Choroid plexus epithelial cell (primary cell): ENCODE data around the gene ITPR2.
"Not testable (repeated sequence)": the region's sequence is repeated elsewhere in the genome, so short reads cannot be mapped to it uniquely, and the experiment has no call there.

Experiments
- DNase-seq: peaks from one replicate; pipeline ENCODE4 v3.0.0-alpha.2; 2010; ENCODE audit warnings: low read depth
- H3K4me3 ChIP-seq: 2 replicates; pipeline ENCODE4 v1.5.1; 2011; ENCODE audit warnings: low read depth, mild to moderate bottlenecking, control low read depth, low read length, moderate library complexity
- CTCF ChIP-seq: conservative IDR thresholded peaks from 2 replicates; pipeline ENCODE4 v1.5.1; 2011; ENCODE audit warnings: low read depth, mild to moderate bottlenecking, control low read depth, inconsistent platforms, low read length, moderate library complexity

The ITPR2 gene

DNA sequence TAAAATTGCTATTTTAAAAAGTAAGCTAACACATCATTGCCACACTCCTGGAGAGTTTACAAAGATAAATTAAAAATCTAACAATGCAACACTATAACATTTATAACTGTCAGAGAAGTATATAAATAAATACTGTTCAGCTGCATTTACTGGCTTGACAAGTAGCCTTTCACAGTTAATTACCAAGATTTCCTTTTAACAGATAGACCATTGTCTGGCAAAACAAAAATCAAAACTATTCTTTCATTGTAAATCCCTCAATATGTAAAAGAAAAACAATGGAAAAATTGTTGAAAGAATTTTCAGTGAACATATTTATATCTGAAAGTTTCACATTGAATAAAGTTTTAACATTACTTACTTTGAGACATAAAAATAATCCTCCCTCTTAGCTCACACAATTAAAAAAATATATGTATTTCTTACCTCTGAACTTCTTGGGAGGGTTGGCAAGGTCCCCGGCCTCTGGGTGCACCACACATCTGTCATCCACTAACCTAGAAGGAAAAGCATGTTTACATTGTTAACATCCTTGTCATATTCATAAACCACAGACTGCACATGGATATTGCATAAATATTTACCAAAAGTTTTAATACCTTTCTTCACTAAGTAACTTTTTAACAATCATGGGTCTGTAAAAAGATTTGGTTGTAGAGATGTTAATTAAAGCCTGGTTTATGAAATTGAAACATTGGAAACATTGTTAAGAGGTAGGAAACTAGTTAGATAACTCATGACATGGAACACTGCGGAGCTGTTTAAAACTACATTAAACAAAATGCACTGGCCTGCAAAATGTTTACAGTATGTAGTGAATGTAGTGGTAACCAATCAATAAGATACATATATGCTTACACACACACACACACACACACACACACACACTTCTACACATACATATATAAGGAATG lies 43.0 kb downstream of the ITPR2 start:
- no peak for TF ChIP-seq CTCF
- peak; percentile 86 for DNase-seq
- no peak overlapping the region for H3K4me3 ChIP-seq

- no peak overlapping the region for H3K4me3 ChIP-seq
- TF ChIP-seq CTCF = no peak
- peak; percentile 60 for DNase-seq
These were observed 46.0 kb downstream of the ITPR2 start for GRCh38 chr12:26786865-26787514.

DNA sequence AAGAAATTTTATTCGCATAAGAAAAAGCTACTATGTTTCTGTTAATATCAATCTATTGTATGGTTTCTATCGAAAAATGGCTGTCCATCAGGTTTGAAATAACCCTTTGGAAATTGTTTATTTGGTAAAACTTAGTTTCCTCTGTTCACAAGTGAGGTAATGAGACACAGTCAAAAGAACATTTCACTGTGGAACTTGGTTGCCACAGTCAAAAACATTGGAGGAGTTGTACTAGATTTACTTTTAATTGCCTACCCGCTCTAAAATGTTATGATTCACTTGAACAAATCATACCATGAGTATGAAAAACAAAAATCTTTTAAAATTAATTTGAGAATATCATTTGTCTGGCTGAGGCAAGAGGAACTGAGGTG lies 46.5 kb downstream of the ITPR2 start:
- no peak for TF ChIP-seq CTCF
- no peak for DNase-seq
- no peak overlapping the region for H3K4me3 ChIP-seq

- not testable (repeated sequence) for DNase-seq, H3K4me3 ChIP-seq
These were observed 49.1 kb downstream of the ITPR2 start for GRCh38 chr12:26783816-26784379.

DNA sequence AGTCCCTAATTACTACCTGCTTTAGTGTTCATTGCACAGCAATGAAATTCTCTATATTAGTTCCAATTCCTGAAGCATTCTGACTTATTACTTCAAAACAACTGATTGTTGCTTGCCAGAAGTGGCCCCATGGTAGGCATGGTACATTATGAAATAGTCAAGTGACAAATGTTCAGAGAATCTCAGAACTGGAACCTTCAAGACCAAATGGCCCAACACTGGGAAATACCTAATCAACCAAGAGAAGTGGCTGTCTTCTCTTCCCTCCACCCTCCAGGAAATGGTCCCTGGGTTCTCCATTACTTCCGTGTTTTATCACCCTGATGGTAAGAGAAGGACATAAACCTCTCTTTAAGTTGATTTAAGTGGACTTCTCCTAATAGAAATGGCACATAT lies 49.9 kb downstream of the ITPR2 start:
- H3K4me3 ChIP-seq = no peak overlapping the region
- no peak for TF ChIP-seq CTCF
- no peak for DNase-seq

DNA sequence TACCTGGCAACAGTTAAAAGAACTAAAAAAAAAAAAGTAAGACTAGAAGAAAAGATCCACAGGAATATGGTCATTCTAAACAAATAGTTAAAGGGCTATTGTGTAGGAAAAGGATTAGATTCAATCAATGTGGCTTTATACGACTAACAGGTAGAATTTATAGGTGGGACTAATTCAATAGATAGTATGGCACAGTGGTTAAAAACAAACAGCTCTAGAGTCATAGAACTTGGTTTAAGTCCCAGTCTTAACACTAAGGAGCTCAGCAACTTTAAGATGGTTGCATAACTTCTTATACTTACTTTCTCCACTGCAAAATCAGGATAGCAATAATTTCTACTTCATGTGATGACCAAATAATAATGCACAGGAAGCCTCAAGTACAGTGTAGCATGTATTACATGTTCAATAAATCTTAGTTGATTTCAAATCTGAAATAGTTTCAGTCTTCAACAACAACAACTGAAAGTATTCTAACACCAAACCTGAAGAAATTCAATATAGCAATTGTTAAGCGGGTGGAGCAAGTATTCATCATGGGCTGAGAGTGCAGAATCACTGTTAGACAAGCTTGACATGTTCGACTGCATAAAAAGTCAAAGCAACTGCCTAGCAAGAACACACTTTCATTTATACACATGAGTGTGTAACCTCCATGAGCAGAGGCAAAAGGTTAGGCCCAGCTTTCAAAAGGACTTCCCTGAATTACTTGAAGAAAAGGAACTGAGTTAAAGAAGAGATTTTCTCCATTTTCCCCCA lies 50.4 kb downstream of the ITPR2 start:
- DNase-seq = no peak
- H3K4me3 ChIP-seq = no peak overlapping the region
- no peak for TF ChIP-seq CTCF

DNA sequence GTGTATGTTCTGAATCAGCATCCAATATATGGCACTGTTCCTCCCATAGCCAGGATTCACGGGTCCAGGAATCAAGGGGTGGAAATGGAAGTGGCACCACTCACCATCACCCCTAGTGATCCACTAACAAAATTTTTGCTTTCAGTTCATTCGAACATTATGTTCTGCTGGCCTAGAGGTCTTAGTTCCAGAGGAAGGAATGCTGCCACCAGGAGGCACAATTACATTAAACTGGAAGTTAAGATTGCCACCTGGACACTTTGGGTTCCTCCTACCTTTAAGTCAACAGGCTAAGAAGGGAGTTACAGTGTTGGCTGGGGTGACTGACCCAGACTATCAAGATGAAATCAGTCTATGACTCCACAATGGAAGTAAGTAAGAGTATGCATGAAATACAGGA lies 52.3 kb downstream of the ITPR2 start:
- not testable (repeated sequence) for DNase-seq, H3K4me3 ChIP-seq
- peak; percentile 18 for TF ChIP-seq CTCF

DNA sequence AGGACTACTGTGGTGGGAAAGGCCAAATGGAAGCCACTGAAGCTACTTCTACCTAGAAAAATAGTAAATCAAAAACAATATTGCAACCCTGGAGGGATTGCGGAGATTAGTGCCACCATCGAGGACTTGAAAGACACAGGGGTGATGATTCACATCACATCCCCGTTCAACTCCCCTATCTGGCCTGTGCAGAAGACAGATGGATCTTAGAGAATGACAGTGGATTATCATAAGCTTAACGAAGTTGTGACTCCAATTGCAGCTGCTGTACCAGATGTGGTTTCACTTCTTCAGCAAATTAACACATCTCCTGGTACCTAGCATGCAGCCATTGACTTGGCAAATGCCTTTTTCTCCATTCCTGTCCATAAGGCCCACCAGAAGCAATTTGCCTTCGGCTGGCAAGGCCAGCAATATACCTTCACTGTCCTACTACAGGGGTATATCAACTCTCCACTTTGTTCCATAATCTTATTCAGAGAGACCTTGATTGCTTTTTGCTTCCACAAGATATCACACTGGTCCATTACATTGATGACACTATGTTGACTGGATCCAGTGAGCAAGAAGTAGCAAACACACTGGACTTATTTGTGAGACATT lies 54.7 kb downstream of the ITPR2 start:
- DNase-seq, H3K4me3 ChIP-seq: not testable (repeated sequence)
